PC-9 (cell line): ENCODE results near the gene BRCC3. TPM values are rescaled to one million over a fixed set of nuclear protein-coding genes. Genes with fewer than 3 reads are reported as not detected.

Experiments
- BruUV-seq: library from RNA; stranded (reverse); fragments of 400-500 nt; replicated peaks from 2 replicates; lab custom pipeline; 2021; lab: Mats Ljungman, UMichigan
- CTCF ChIA-PET: fragments of 300-600 bp; sonication (Branson Sonifier 250); formaldehyde crosslinking; loops from one replicate; lab custom pipeline; 2022; ENCODE audit warnings: antibody characterized with exemption; lab: Charles Lee
- POLR2A ChIA-PET: fragments of 300-600 bp; sonication (Branson Sonifier 250); formaldehyde crosslinking; loops from one replicate; lab custom pipeline; 2022; ENCODE audit warnings: antibody characterized with exemption; ENCODE audit not compliant: unreplicated experiment; lab: Charles Lee
- DNase-seq, 2 experiments: peaks; one replicate each; pipeline versions ENCODE4 v3.0.0 to v3.0.0-alpha.2; 2015 to 2022; ENCODE audit warnings: mixed read lengths in 1 of 2
- H2AFZ ChIP-seq: fragments of 200-600 bp; sonication (generic); 2 replicates; pipeline ENCODE4 v1.8.1; 2017; ENCODE audit warnings: antibody characterized with exemption
- H3F3A ChIP-seq: fragments of 200-600 bp; sonication (generic); 2 replicates; pipeline ENCODE4 v1.8.1; 2017; ENCODE audit warnings: antibody characterized with exemption, mild to moderate bottlenecking, low read depth; ENCODE audit not compliant: insufficient read depth
- H3K27ac ChIP-seq: fragments of 200-600 bp; sonication (generic); 2 replicates; pipeline ENCODE4 v1.6.1; 2016; ENCODE audit warnings: mixed run types
- H3K27me3 ChIP-seq: fragments of 200-600 bp; sonication (generic); 2 replicates; pipeline ENCODE4 v1.6.1; 2016; ENCODE audit warnings: low read depth, mixed run types; ENCODE audit not compliant: insufficient read depth
- H3K36me3 ChIP-seq: fragments of 200-600 bp; sonication (generic); 2 replicates; pipeline ENCODE4 v1.6.1; 2016; ENCODE audit warnings: low read depth, mixed run types
- H3K4me1 ChIP-seq: fragments of 200-600 bp; sonication (generic); replicated peaks from 2 replicates; pipeline ENCODE4 v1.6.1; 2016; ENCODE audit warnings: mixed run types; ENCODE audit not compliant: insufficient read depth
- H3K4me2 ChIP-seq: fragments of 200-600 bp; sonication (generic); 2 replicates; pipeline ENCODE4 v1.6.1; 2017; ENCODE audit warnings: mixed run types
- H3K4me3 ChIP-seq: fragments of 200-600 bp; sonication (generic); 2 replicates; pipeline ENCODE4 v1.6.1; 2016; ENCODE audit warnings: mixed run types
- H3K79me2 ChIP-seq: fragments of 200-600 bp; sonication (generic); 2 replicates; pipeline ENCODE4 v1.6.1; 2017; ENCODE audit warnings: low read depth, mixed run types
- H3K9me2 ChIP-seq: fragments of 200-600 bp; sonication (generic); 2 replicates; pipeline ENCODE4 v1.8.1; 2017; ENCODE audit warnings: mild to moderate bottlenecking; ENCODE audit not compliant: insufficient read depth
- H3K9me3 ChIP-seq: fragments of 200-600 bp; sonication (generic); 2 replicates; pipeline ENCODE4 v1.8.1; 2016; ENCODE audit warnings: low read depth; ENCODE audit not compliant: insufficient read depth
- H4K20me1 ChIP-seq: fragments of 200-600 bp; sonication (generic); 2 replicates; pipeline ENCODE4 v1.8.1; 2017; ENCODE audit not compliant: insufficient read depth
- EZH2 ChIP-seq: fragments of 200-600 bp; sonication (generic); IDR thresholded peaks from 2 replicates; pipeline ENCODE4 v1.8.0; 2017; ENCODE audit warnings: antibody characterized with exemption, low read depth
- intact Hi-C: fragments of 100-400 bp; cut with micrococcal nuclease; formaldehyde crosslinking; loops from one replicate; pipeline ENCODE4 v1.10.0; 2022; ENCODE audit not compliant: unreplicated experiment
- total RNA-seq: library from RNA; stranded (reverse); gene quantifications from 2 replicates; pipeline ENCODE4 v1.2.3, GENCODE V29; 2021
- TF ChIP-seq, protein P1 (sequence below): fragments of 200-600 bp; sonication (generic); conservative IDR thresholded peaks from 2 replicates; pipeline ENCODE4 v1.6.1; 2017; ENCODE audit warnings: mixed run types, antibody characterized with exemption, mild to moderate bottlenecking, moderate library complexity

Gene BRCC3
- total RNA-seq, 1 experiment from 2014 or later: 52.0 TPM

DNA sequence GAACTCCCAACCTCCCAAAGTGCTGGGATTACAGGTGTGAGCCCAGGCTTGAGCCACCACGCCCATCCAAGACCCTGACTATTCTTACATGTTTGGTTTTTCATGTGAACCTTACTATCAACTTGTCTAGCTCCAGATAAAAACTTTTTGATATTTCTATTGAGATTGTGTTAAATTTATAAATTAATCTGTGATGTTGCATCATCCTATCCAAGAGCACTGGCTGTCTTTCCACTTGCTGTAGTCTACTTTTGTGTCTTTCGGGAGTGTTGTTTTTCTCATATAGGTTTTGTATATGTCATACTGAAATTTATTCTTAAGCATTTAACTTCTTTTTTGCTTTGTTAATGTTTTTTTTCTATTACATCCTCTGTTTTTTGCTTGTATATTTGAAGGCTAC lies 34.6 kb downstream of the BRCC3 start:
- H3K36me3 ChIP-seq: no peaks in the 10 kb centered on the region; the same call in 1 of the 2 replicates
- CTCF ChIA-PET: no interaction called here
- no peak for DNase-seq
- no peaks in the 10 kb centered on the region for H3K9me2 ChIP-seq
- H3K4me3 ChIP-seq: no peak overlapping the region
- no peaks in the 10 kb centered on the region for H3F3A ChIP-seq
- POLR2A ChIA-PET: no interaction called here
- H3K79me2 ChIP-seq: no peaks in the 10 kb centered on the region
- H3K27me3 ChIP-seq: no peaks in the 10 kb centered on the region
- no peaks in the 10 kb centered on the region for H3K9me3 ChIP-seq
- intact Hi-C loops: no loop called here
- no peaks in the 10 kb centered on the region for H4K20me1 ChIP-seq
- no peak overlapping the region for H3K27ac ChIP-seq
- H3K4me2 ChIP-seq: no peak overlapping the region
- no TSS peak for BruUV-seq
- no peak overlapping the region for H2AFZ ChIP-seq
- H3K4me1 ChIP-seq: no peaks in the 10 kb centered on the region
- TF ChIP-seq EZH2: no peak
- TF ChIP-seq, protein P1, sequence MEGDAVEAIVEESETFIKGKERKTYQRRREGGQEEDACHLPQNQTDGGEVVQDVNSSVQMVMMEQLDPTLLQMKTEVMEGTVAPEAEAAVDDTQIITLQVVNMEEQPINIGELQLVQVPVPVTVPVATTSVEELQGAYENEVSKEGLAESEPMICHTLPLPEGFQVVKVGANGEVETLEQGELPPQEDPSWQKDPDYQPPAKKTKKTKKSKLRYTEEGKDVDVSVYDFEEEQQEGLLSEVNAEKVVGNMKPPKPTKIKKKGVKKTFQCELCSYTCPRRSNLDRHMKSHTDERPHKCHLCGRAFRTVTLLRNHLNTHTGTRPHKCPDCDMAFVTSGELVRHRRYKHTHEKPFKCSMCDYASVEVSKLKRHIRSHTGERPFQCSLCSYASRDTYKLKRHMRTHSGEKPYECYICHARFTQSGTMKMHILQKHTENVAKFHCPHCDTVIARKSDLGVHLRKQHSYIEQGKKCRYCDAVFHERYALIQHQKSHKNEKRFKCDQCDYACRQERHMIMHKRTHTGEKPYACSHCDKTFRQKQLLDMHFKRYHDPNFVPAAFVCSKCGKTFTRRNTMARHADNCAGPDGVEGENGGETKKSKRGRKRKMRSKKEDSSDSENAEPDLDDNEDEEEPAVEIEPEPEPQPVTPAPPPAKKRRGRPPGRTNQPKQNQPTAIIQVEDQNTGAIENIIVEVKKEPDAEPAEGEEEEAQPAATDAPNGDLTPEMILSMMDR: no peak

DNA sequence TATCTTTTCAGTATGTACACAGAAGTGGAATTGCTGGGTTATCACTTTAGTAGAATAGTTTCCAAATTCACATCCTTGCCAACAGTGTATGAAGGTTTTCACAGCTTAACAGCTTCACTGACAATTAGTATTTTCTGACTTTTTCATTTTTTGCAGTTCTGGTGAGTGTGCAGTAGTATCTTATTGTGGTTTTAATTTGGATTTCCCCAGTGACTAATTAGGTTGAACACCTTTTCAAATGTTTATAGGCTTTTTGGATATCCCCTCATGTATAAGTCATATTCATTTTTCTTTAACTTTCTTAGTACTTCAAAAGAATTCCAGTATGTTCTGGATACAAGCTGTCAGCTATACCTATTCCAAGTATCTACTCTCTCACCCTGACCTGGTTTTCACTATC lies 37.1 kb downstream of the BRCC3 start:
- intact Hi-C loops: no loop called here
- Histone ChIP-seq H3K79me2 (no peaks in the 10 kb centered on the region), H2AFZ (no peak overlapping the region), H3K9me2 (no peaks in the 10 kb centered on the region), H3K4me1 (peaks cover 6% of the 10 kb centered on the region; the same call in 1 of the 2 replicates), H3K36me3 (no peaks in the 10 kb centered on the region; the same call in 1 of the 2 replicates), H3K9me3 (no peaks in the 10 kb centered on the region; the same call in 1 of the 2 replicates), H4K20me1 (no peaks in the 10 kb centered on the region), H3K4me2 (no peak overlapping the region), H3K4me3 (no peak overlapping the region), H3K27me3 (no peaks in the 10 kb centered on the region), H3F3A (no peaks in the 10 kb centered on the region; the same call in 1 of the 2 replicates), H3K27ac (no peak overlapping the region)
- no peak for DNase-seq
- no TSS peak for BruUV-seq
- CTCF ChIA-PET: no interaction called here
- TF ChIP-seq, protein P1: no peak
- no peak for TF ChIP-seq EZH2
- POLR2A ChIA-PET: no interaction called here

DNA sequence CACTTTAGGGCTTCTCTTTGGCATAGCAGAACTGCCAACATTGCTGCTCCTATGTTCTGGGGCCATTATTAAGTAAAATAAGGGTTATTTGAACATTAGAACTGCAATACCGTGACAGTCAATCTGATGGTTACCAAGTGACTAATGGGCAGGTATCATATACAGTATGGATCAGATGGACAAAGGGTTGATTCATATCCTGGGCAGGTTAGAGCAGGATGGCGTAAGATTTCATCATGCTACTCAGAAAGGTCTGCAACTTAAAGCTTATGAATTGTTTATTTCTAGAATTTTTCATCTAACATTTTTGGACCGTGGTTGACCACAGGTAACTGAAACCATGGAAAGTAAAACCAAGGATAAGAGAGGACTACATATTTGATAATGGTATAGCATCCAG lies 40.9 kb downstream of the BRCC3 start:
- Histone ChIP-seq H3K9me3 (no peaks in the 10 kb centered on the region; the same call in 1 of the 2 replicates), H3K9me2 (no peaks in the 10 kb centered on the region), H3F3A (no peaks in the 10 kb centered on the region; the same call in 1 of the 2 replicates), H3K4me3 (no peak overlapping the region), H4K20me1 (no peaks in the 10 kb centered on the region), H3K27me3 (no peaks in the 10 kb centered on the region), H3K4me1 (peaks cover 6% of the 10 kb centered on the region; the same call in 1 of the 2 replicates), H2AFZ (0 out of 2 replicates have a peak overlapping the region, but pooled peaks have one; percentile 8), H3K36me3 (no peaks in the 10 kb centered on the region; the same call in 1 of the 2 replicates), H3K4me2 (no peak overlapping the region), H3K79me2 (no peaks in the 10 kb centered on the region), H3K27ac (peak overlapping the region; percentile 65)
- TF ChIP-seq, protein P1: no peak
- TF ChIP-seq EZH2: no peak
- intact Hi-C loops: no loop called here
- ChIA-PET POLR2A (no interaction called here), CTCF (no interaction called here)
- no TSS peak for BruUV-seq
- DNase-seq: no peak
